ENCODE data around the gene ST7. TPM values are rescaled to one million over a fixed set of nuclear protein-coding genes. Genes with fewer than 3 reads are reported as not detected.

ST7 gene
- total RNA-seq, 2 experiments from 2014 or later = 9.6 to 10.7 TPM

DNA sequence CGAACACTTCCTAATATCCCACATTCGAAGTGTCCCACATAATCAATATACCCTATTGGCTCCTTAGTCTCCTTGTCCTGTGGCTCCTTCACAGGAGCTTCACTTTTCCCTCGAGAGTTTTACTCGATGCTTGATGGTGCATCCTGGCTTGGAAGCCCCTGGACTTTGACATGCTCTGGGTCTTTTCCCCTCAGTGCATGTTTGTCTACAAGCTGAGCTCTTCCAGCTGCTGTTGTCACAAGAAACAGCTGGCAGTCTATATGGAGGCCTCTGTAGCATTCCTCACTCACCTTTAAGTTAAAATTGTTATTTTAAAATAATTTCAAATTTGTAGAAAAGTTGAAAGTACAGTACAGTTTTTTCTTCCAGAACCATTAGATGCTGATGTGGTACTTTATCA is 27.1 kb downstream of the ST7 start:
- no peak overlapping the region for H3K27ac ChIP-seq (ENCODE audit: low read depth, low read length, poor library complexity, severe bottlenecking)
- BruUV-seq (replicated peaks) = no TSS peak
- no peak overlapping the region for H3K4me2 ChIP-seq (ENCODE audit: low read length)
- intact Hi-C loops (cut with micrococcal nuclease; ENCODE audit: unreplicated experiment) = no loop called here
- H3K4me3 ChIP-seq (ENCODE audit: low read depth, low read length, poor library complexity, severe bottlenecking) = no peak overlapping the region
- H3K9me2 ChIP-seq (ENCODE audit: insufficient read depth, low read length) = no peaks in the 10 kb centered on the region
- H3K4me1 ChIP-seq (ENCODE audit: insufficient read depth, low read length, poor library complexity, severe bottlenecking) = no peaks in the 10 kb centered on the region
- no peaks in the 10 kb centered on the region for H3K36me3 ChIP-seq (ENCODE audit: insufficient read depth, low read length)
- H4K20me1 ChIP-seq (ENCODE audit: insufficient read depth, low read length) = peaks cover 10% of the 10 kb centered on the region; the same call in 1 of the 2 replicates
- no peaks in the 10 kb centered on the region for H3K9me3 ChIP-seq (ENCODE audit: low read length)
- H3K79me2 ChIP-seq (ENCODE audit: insufficient read depth, low read depth, low read length) = no peaks in the 10 kb centered on the region
- ChIA-PET POLR2A (no interaction called here), CTCF (ENCODE audit: unreplicated experiment) (no interaction called here)
- no peak for DNase-seq (ENCODE audit: low spot score)
- no peak overlapping the region for H2AFZ ChIP-seq (ENCODE audit: low read length)
- TF ChIP-seq EZH2phosphoT487 (IDR thresholded peaks at IDR 0.05; ENCODE audit: borderline replicate concordance, low read depth, low read length) = no peak
- TF ChIP-seq, protein P1, sequence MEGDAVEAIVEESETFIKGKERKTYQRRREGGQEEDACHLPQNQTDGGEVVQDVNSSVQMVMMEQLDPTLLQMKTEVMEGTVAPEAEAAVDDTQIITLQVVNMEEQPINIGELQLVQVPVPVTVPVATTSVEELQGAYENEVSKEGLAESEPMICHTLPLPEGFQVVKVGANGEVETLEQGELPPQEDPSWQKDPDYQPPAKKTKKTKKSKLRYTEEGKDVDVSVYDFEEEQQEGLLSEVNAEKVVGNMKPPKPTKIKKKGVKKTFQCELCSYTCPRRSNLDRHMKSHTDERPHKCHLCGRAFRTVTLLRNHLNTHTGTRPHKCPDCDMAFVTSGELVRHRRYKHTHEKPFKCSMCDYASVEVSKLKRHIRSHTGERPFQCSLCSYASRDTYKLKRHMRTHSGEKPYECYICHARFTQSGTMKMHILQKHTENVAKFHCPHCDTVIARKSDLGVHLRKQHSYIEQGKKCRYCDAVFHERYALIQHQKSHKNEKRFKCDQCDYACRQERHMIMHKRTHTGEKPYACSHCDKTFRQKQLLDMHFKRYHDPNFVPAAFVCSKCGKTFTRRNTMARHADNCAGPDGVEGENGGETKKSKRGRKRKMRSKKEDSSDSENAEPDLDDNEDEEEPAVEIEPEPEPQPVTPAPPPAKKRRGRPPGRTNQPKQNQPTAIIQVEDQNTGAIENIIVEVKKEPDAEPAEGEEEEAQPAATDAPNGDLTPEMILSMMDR (conservative IDR thresholded peaks at IDR 0.05; ENCODE audit: low read length) = no peak

DNA sequence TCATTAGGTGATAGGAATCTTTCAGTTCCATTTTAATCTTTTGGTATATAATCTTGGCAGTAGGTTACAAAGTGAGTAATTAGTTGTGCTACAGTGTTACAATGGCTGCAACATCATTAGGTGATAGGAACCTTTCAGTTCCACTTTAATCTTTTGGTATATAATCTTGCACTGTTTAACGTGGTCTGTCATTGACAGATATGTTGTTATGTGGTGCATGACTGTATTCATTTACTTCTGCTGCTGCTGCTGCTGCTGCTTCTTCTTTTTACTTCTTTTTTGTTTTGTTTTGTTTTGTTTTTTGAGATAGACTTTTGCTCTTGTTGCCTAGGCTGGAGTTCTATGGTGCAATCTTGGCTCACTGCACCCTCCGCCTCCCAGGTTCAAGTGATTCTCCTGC is 28.6 kb downstream of the ST7 start:
- intact Hi-C loops (cut with micrococcal nuclease; ENCODE audit: unreplicated experiment) = no loop called here
- Histone ChIP-seq H3K79me2 (ENCODE audit: insufficient read depth, low read depth, low read length) (no peaks in the 10 kb centered on the region), H2AFZ (ENCODE audit: low read length) (no peak overlapping the region), H3K27ac (ENCODE audit: low read depth, low read length, poor library complexity, severe bottlenecking) (no peak overlapping the region), H3K4me1 (ENCODE audit: insufficient read depth, low read length, poor library complexity, severe bottlenecking) (no peaks in the 10 kb centered on the region), H3K4me2 (ENCODE audit: low read length) (no peak overlapping the region), H3K9me3 (ENCODE audit: low read length) (no peaks in the 10 kb centered on the region), H3K36me3 (ENCODE audit: insufficient read depth, low read length) (no peaks in the 10 kb centered on the region), H3K4me3 (ENCODE audit: low read depth, low read length, poor library complexity, severe bottlenecking) (no peak overlapping the region), H3K9me2 (ENCODE audit: insufficient read depth, low read length) (no peaks in the 10 kb centered on the region), H4K20me1 (ENCODE audit: insufficient read depth, low read length) (peaks cover 11% of the 10 kb centered on the region; the same call in 1 of the 2 replicates)
- BruUV-seq (replicated peaks) = no TSS peak
- ChIA-PET POLR2A (no interaction called here), CTCF (ENCODE audit: unreplicated experiment) (no interaction called here)
- DNase-seq (ENCODE audit: low spot score) = no peak
- TF ChIP-seq EZH2phosphoT487 (IDR thresholded peaks at IDR 0.05; ENCODE audit: borderline replicate concordance, low read depth, low read length) = no peak
- TF ChIP-seq, protein P1 (conservative IDR thresholded peaks at IDR 0.05; ENCODE audit: low read length) = no peak

DNA sequence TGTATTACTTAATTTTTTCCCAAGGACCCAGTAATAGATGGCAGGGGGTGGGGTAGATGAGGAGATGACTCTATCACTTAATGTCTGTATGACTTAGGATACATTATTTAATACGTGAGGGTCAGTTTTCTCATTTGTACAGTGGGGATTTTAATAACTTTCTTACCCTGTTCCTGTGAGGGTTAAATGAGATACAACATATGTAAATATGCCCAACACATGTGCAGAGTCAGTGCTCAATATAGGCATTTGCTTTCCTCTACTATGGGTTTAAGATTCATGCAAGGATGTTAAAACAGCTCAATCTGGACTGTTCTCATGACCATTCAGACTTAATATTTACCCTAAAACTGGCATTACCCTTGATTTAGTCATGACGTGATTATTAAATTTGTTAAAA is 31.2 kb downstream of the ST7 start:
- peaks cover 11% of the 10 kb centered on the region; the same call in 1 of the 2 replicates for H4K20me1 ChIP-seq (ENCODE audit: insufficient read depth, low read length)
- no peaks in the 10 kb centered on the region for H3K36me3 ChIP-seq (ENCODE audit: insufficient read depth, low read length)
- POLR2A ChIA-PET = interaction anchor here (1.1 kb wide), 1 partner anchor 11 kb away, joined by 3 read pairs; no protein-coding TSS in a partner anchor
- no peak overlapping the region for H3K4me2 ChIP-seq (ENCODE audit: low read length)
- intact Hi-C loops (cut with micrococcal nuclease; ENCODE audit: unreplicated experiment) = no loop called here
- TF ChIP-seq EZH2phosphoT487 (IDR thresholded peaks at IDR 0.05; ENCODE audit: borderline replicate concordance, low read depth, low read length) = no peak
- TF ChIP-seq, protein P1 (conservative IDR thresholded peaks at IDR 0.05; ENCODE audit: low read length) = no peak
- no peaks in the 10 kb centered on the region for H3K79me2 ChIP-seq (ENCODE audit: insufficient read depth, low read depth, low read length)
- BruUV-seq (replicated peaks) = no TSS peak
- no peak overlapping the region for H2AFZ ChIP-seq (ENCODE audit: low read length)
- no peak overlapping the region for H3K4me3 ChIP-seq (ENCODE audit: low read depth, low read length, poor library complexity, severe bottlenecking)
- no peaks in the 10 kb centered on the region for H3K9me3 ChIP-seq (ENCODE audit: low read length)
- CTCF ChIA-PET (ENCODE audit: unreplicated experiment) = no interaction called here
- no peak for DNase-seq (ENCODE audit: low spot score)
- H3K27ac ChIP-seq (ENCODE audit: low read depth, low read length, poor library complexity, severe bottlenecking) = no peak overlapping the region
- no peaks in the 10 kb centered on the region for H3K9me2 ChIP-seq (ENCODE audit: insufficient read depth, low read length)
- no peaks in the 10 kb centered on the region for H3K4me1 ChIP-seq (ENCODE audit: insufficient read depth, low read length, poor library complexity, severe bottlenecking)

All from OCI-LY7 (cell line).